Islet of Langerhans (tissue), 1 donor: Measurements from ENCODE around the gene TTF2.

Source experiments
- FAIRE-seq: peaks from one replicate; lab custom pipeline; 2011; peaks lifted over from hg19 to GRCh38; lab: Jason Lieb, UNC

Gene TTF2

GRCh38 chr1:117046781-117047180 is 13.3 kb upstream of the TTF2 start:
- FAIRE-seq = no peak

DNA sequence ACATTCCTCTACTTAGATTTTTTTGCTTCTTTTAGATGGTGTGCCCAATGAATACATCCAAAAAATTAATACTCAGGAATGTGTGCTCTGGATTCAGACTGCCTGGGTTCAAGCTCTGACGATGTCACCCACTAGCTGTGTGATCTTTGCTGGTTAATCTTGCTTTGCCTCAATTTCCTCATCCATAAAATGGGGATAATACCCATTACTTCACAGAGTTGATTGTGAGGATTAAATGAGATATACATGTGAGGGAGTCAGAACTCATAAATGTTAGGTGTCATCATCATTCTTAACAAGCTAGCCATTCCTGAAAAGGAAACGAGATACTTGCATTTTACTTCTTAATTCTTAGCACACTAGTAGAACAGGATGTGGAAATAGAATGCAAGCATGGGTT is 12.9 kb upstream of the TTF2 start:
- no peak for FAIRE-seq

GRCh38 chr1:117049857-117050256 is 10.3 kb upstream of the TTF2 start:
- FAIRE-seq = no peak

- no peak for FAIRE-seq
These were observed 8.7 kb upstream of the TTF2 start for GRCh38 chr1:117051224-117052064.

- no peak for FAIRE-seq
These were observed 6.1 kb upstream of the TTF2 start for GRCh38 chr1:117054068-117054467.

DNA sequence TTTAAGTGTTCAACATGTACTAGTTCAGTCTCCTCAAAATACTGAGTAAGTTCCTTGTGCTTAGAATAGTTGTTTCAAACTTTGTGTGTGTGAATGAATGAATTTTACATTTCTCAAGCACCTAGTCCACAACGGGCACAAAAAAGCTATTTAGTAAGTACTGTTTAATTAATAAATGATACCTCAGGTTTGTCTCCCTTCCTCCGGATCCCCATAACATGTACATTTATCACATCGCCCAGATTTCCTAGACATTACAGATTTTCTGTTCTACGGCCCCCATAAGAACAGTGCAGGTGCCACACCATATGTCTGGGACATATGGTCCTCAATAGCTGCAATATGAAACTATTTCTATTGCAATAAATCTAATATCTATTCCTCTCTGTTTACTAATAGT is 1.3 kb upstream of the TTF2 start:
- no peak for FAIRE-seq

- FAIRE-seq = no peak
These were observed 820 bp upstream of the TTF2 start for GRCh38 chr1:117059334-117059677.

DNA sequence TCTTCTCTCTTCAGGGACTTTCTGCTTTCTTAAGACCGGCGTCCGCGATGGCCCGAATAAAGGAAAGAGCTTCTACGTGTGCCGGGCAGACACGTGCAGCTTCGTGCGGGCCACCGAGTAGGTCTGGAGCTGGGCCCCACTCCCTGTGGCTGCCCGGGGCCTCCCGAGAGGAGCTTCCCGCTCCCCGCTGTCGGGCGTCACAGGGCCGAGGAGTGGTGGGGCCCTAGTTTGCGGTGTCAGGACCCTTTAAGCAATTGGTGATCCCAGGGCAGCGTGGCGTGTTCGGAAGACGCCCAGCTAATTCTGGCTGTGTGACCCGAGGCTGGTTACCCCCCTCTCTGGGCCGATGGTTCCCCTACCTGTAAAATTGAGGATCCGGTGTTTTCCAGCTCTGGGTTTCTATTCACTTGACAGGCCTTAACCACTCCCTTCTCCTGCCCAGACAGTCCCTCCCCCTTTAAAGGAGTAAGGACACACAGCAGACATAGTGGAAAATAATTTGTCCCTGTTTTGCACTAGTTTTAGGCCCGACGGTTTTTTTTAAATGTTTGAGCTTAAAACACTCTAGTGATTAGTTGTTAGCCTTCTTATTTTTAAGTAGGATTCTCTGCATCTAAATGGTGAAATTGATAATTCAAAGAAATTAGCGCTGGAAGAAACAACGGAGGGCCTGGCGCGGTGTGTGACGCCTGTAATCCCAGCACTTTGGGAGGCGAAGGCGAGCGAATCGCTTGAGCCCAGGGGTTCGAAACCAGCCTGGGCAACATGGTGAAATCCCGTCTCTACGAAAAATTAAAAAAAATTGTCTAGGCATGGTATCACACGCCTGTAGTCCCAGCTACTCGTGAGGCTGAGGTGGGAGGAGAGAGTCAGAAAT is 553 bp downstream of the TTF2 start:
- no peak for FAIRE-seq

- no peak for FAIRE-seq
These were observed 1.9 kb downstream of the TTF2 start for GRCh38 chr1:117061986-117062415.

- FAIRE-seq = no peak
These were observed 6.2 kb downstream of the TTF2 start for GRCh38 chr1:117066367-117066766.

- no peak for FAIRE-seq
These were observed 7.6 kb downstream of the TTF2 start for GRCh38 chr1:117067533-117068370.

- no peak for FAIRE-seq
These were observed 8.5 kb downstream of the TTF2 start for GRCh38 chr1:117068580-117068979.

DNA sequence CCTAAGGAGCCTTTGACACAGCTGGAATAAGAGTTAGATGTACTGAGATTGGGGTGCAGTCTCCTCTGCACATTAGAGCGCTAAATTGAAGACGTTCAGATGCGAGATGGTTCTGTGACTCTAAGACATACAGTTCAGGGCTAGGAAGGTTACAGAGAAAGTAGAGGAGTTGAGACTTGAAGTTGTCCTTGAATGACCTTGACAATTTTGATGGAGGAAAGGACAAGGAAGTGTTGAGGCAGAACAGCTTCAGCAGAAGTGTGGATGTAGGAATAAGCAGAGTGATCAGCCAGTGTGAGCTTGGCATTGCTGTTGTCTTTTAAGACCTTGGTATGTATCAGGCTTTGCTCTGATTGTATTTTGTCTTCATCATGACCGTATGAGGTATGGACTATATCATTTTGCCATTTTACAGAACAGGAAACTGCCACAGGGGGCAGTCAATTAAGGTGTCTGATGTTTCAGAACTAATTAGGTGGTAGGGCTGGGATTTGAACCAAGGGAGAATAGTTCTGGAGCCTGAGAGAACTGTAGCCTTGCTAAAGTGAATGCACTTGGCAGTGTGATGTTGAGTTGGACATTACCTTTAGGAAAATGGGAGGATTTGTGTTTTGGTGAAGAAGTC is 9.2 kb downstream of the TTF2 start:
- FAIRE-seq = no peak

DNA sequence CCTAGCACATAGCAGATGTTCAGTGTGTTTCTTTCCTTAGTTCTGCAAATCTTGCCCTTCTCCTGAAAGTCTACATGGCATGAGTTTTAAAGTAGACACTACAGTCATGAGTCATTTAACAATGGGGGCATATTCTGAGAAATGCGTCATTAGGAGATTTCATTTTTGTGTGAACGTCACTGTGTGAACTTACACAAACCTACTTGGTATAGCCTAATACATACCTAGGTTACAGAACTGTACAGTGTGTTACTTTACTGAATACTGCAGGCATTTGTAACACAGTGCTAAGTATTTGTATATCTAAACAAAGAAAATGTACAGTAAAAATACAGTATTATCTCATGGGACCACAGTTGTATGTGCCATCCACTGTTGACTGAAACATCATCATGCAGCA is 10.0 kb downstream of the TTF2 start:
- no peak for FAIRE-seq

GRCh38 chr1:117076648-117077047 is 16.5 kb downstream of the TTF2 start:
- no peak for FAIRE-seq

DNA sequence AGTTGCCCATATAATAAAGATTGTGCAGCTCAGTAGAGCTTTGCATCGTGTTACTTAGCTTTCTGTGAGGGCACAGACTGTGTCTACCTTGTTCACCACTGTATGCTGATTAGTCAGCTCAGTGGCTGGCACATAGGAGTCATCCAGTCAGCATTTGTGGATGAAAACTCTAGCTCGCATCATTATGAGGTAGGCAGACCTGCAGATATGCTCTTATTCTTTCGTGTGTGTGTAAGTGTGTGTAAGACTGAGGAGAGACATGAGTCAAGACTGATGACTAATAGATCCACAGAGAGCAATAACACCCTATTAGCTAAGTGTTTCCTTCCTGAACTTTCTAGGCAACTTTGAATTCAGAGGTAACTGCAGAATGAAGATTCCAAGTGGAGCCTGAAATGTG is 17.1 kb downstream of the TTF2 start:
- no peak for FAIRE-seq

DNA sequence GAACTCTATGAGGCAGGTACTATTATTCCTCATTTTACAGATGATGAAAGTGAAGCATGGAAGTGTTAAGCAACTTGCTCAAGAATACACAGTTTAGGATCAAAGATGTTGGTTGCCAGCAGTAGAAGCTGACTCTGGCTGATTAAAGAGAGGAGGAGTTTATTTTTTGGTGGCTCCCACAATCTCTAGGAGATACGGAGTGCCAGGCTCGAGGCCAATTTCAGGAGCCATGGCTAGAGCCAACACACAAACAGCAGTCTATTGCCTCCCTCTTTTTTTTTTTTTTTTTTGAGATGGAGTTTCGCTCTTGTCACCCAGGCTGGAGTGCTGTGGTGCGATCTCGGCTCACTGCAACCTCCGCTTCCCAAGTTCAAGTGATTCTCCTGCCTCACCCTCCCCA is 19.6 kb downstream of the TTF2 start:
- FAIRE-seq = no peak

DNA sequence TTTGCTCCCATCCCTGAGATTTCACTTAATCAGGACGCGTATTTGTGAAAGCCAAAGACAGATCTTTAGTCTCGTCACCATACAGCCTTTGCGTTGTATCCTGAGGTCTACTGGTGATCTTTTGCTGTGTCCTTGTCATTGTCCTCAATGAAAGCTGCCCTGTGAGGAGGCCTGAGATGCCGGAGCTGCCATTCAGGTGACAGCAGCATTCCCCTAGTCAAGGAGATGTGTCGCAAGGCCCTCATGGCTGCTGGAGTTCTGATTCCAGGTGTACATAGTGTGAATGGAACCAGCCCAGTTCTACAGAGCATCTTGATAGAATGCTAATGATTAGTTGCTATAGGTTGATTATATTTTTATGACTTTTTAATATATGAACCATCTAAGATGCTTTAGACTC is 24.1 kb downstream of the TTF2 start:
- no peak for FAIRE-seq

DNA sequence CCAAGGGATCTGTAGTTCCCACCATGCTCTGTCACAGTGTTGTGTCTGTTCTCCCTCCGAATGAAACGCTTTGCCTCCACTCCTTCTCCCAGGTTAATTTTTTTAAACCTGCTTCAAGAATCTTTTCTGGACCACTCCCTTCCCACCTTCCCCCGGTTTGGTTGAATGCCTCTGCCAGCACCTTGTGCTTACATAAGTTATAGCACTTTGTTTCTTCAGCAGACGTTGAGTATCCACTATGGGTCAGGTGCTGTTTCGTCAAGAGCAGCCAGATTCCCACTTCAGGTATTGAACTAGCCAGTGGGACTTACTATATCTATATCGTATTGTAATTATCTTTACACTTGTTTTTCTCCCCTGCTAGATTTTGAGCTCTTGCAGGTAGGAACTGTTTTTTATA is 27.6 kb downstream of the TTF2 start:
- no peak for FAIRE-seq

GRCh38 chr1:117089996-117090395 is 29.9 kb downstream of the TTF2 start:
- no peak for FAIRE-seq

GRCh38 chr1:117092594-117092993 is 32.5 kb downstream of the TTF2 start:
- no peak for FAIRE-seq

GRCh38 chr1:117093091-117093534 is 33.0 kb downstream of the TTF2 start:
- no peak for FAIRE-seq
